HG03175 (cell line): ENCODE results near the gene WHRN.

Experiments used
- ATAC-seq: cut with Tn5 transposase; IDR thresholded peaks from one replicate; pipeline ENCODE4 v1.9.1; 2021; ENCODE audit warnings: mild to moderate bottlenecking, moderate library complexity; ENCODE audit not compliant: unreplicated experiment

WHRN gene

DNA sequence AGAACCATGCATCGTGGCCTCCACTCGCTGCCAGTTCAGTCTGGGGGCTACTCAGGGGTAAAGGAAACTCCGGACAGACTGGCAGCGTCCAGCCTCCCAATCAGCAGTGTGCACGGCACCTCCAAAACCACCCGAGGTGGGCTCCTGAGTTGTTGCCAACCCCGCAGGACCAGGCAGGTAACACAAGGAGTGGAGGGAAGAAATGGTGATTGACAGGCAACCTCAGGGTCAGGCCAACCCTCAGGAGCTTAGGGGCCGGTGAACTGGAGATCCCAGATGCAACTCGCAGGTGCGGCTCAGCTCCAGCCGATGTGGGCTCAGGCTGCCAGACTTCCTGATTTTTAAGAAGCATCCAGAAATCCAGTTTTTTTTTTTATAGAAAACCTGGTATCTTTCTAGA, 80.1 kb downstream of the WHRN start:
- no peak for ATAC-seq

DNA sequence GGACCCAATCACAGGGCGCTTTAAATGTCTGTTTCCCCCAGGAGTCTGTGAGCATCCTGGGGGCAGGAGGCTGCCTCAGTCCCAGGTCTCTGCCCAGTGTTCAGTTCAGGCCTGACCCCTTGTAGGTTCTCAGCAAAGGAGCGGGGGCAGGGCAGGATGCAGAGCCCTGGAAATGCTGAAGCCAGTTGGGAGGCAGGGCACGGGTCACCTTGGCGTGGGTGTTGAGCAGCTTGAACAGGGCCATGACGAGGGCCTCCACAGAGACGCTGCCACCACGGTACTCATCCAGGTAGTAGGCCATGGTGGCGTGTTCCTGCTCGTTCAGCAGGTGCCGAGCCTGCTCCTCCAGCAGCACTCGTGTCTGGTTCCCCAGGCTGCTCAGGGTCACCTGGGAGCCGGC, 81.1 kb downstream of the WHRN start:
- ATAC-seq = no peak

DNA sequence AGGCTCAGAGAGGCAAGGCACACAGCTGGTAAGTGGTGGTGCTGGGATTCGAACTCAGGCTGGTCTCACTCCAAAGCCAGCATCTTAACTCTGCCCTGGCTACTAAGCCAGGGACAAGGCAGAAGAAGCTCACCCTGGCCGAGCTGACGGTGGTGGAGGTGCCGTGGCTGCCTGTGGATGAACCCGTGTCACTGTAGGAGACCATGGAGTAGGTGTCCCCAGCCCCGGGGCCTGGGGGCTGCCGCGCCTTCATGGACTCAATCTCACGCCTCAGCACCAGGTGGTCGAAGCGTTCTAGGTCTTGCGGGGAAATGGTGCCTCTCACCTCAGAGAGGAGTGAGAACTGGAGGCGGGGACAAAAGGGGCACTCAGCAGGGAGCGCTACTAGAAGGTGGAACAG, 82.1 kb downstream of the WHRN start:
- no peak for ATAC-seq

DNA sequence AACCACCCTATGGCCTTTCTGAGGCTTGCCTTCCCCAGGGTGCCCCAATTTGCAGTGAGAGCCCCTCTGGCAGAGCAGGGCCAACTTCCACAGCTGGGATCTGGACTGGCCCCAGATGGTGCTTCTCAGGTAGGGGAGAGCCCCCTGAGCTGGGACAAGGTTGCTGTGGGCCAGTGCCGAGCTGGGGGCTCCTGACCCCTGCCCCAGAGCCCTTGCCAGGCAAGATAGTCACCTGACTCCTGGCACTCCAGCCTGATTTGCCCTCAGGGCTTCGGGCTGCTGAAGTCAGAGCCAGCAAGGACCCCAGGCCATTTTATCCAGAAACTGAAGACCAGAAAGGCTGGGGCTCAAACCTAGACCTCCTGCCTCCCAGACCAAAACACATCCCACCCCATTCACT, 84.1 kb downstream of the WHRN start:
- ATAC-seq = no peak

DNA sequence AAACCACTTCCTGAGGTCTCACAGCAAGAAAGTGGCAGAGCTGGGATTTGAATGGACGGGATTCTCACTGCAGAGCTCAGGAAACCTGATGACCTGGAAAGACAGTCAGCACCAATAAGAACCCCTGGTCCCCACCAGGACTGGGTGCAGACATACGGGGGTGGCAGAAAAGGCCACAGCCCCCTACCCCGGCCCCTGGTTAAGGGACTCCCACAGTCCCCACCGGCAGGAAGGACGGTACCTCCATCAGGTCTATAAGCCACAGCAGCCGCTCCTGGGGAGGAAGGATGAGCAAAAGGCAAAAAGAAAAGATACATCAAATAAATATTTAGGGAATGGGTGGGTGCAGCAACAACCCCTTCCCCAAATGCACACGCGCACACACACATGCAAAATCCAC, 85.5 kb downstream of the WHRN start:
- no peak for ATAC-seq

DNA sequence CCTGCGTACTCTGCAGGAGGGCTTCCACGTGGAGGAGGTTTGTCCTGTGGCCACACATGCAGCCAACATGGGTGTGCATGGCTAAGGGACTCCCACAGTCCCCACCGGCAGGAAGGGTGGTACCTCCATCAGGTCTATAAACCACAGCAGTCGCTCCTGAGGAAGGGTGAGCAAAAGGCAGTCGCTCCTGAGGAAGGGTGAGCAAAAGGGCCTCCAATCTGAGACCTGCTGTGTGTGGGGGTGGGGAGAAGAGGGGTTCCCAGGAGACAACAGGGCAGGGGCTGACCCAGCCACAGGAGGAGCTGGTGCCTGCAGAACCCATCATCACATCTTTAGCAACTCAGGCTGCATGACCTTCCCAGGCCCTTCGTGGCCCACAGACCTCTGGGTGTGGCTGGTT, 87.2 kb downstream of the WHRN start:
- ATAC-seq = no peak

DNA sequence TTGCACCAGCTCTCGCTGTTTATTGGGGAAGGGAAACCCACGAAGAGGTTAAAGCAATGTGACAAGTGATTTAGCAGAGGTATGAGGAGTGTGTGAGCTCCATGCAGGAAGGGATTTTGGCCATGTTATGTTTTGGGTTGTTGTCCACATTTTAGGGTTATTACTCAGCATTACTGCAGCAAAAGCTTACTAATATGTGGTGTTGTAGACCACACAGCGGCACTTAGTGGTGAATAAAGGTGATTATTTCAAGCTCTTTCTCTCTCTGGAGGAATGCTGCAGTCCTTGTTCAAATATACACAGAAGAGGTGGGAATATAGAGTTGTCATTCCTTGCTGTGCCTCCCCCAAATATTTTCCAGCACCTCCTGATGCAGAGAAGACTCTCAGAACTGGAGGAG, 87.8 kb downstream of the WHRN start:
- ATAC-seq = no peak

DNA sequence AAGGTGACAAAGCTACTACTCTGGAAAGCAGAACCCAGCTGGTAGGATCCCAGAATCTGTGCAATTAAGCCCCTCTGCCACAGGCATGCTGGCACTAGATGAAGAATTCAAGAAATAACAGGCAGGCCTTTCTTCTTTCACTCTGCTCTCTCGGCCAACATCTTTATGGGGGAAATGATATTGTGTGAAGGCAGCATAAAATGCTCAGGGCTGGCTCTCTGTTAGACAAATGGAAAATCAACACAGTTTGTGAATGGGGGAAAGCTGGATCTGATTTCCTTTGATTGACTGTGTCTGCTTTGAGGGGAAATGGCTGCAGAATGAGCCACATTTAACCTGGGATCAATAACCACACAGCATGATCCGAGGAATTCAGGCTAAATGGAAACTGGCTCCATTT, 88.4 kb downstream of the WHRN start:
- ATAC-seq = no peak

DNA sequence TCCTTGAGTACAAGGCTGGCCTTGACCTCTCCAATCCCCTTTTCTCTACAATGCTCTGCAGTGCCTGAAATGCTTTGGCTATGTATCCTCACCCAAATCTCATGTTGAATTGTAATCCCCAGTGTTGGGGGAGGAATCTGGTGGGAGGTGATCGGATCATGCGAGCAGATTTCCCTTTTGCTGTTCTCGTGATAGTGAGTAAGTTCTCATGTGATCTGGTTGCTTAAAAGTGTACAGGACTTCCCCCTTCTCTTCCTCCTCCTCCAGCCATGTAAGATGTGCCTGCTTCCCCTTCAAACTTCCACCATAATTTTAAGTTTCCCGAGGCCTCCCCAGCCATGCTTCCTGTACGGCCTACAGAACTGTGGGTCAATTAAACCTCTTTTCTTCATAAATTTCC, 89.0 kb downstream of the WHRN start:
- no peak for ATAC-seq

DNA sequence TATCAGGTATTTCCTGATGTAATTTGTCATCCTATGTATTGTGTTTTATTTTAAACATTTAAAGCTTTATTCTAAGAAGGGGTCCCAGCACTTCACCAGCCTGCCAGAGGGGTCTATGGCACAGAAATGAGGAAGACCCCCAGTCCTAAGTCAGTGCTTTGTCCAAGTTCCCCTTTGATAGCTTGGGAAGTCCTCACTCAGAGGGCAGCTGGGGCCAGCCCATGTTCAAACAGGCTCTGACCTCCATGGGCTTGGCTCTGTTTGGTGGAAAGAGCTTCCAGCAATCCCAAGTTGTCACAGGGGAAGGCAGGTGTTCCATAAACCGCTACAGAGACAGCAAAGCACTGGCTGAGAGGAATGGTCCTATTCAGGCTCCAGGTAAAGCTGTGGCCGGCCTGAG, 90.9 kb downstream of the WHRN start:
- ATAC-seq = no peak

DNA sequence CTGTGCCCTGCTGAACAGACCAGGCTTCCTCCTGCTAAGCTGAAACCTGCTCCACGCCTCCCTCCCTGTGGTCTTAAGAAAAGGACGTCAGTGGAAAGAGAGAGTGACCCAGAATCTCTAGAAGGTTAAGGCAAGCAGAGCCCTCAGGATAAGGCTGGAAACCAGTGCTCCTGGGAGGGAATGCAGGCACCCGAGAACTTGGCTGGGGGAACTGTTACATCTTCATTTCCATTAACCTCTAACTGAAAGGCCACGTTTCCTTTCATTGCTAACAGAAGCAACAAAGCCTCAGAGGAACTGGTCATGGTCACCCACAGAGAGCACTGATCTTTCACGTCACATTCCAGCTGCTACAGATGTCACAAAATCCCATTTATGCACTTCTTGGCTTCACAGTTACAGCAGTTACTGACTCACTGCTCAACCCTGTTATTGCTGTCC, 91.4 kb downstream of the WHRN start:
- ATAC-seq = no peak

DNA sequence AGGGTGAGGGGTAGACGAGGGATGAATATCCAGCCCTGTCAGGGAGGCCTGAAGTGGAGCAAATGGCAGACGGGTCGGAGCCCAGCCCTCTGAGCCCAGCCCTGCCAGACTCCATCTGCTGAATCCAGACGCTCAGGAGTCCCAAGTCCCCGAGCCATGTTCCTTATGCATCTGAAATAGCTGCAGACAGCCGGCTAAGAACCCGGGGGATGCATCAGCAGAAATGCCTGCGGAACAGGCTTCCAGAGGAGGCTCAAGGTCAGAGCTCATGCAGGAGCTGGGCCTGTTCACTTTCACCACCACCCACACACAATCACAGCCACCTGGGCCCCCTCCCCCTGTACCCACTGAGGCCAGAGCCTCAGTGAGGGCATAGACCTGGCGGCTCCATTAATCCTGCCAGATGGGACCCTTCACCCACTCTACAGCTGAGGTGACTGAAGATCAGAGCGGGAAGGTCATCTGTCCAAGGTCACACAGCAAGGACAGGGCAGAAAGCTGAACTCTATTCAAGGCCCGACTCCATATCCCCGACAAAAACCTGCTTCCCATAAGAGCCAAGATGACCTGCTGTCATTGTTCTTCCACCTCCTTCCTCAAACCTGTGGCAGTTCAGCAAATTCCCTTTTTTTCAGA, 93.1 kb downstream of the WHRN start:
- ATAC-seq = no peak

DNA sequence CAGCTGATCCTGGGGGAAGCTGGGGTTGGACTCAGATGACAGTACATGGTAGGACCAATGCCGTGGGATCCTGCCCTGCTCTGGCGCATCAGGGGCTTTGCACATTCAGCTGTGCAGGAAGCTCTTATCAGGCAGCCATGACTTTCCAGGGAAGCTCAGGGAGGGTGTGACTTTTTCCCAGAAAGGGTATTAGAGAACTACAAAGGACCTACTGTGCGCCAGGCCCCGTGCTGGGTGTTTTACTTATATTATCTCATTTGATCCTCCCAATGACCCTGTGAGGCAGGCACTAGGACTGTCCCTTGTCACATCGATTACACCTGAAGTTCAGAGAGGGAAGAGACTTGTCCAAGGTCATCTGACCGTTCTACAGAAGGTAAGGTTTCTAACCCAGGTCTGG, 93.8 kb downstream of the WHRN start:
- ATAC-seq = no peak

DNA sequence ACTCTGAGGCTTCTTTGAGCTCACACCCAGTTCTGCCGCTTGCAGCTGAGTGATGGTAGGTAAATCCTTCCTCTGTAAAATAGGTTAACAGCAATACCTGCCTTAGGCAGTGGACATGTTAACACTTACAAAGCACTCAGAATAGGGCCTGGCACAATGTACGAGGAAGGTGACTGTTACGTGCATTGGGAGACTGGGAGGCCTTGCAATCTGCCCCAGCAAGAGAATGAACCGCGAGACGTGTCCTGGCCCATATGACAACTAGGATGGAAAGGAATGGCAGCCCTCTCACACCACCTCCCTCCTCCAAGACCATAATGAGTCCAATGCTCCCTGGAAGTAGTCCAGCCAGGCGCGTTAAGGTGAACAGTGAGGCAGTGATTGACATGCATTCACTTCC, 94.4 kb downstream of the WHRN start:
- ATAC-seq = no peak

DNA sequence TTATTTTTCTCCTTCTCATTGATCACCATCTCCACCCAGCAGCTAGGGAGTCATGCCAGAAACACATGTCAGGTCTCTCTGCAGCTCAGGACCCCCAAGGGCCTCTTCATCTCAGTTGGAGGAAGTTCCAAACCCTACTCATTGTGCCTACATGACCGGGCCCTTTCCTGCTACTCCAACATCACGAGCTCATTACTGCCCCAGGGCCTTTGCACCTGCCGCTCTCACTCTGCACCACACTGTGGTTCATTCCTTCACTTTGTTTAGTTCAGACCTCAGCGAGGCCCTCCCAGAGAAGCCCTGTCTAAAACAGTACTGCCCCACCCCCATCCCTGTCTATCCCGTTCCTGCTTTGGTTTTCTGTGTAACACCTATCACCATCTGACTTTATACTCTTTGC, 95.4 kb downstream of the WHRN start:
- no peak for ATAC-seq

DNA sequence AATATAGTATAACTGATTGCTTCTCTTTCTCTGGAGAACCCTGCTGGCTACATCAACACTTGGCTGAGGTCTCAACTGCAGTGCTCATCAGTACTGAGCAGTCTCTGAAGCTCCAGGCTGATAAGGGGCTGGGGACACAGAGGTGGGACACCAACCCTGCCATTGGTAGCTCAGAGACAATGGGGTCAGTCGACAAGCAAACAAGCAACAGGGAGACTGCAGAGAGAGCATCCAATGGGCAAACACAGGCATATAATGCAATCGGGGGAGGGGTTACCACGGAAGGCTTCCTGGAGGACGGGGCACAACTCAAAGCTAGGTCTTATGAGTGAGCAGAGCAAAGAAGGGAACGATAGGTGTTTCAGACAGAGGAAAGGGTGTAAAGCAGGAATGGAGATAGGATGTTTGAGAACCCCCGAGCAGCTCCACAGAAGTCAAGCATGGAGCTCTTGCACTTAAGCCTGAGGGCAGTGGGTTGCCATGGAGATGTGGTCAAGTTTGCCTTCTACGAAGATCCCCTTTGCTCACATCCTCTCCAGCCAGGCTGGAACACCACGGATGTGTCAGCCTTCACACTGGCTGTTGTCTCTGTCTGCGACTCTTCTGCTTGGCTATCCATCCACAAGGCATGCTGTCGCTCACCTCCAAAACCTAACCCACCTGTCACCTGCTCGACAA, 96.0 kb downstream of the WHRN start:
- no peak for ATAC-seq

DNA sequence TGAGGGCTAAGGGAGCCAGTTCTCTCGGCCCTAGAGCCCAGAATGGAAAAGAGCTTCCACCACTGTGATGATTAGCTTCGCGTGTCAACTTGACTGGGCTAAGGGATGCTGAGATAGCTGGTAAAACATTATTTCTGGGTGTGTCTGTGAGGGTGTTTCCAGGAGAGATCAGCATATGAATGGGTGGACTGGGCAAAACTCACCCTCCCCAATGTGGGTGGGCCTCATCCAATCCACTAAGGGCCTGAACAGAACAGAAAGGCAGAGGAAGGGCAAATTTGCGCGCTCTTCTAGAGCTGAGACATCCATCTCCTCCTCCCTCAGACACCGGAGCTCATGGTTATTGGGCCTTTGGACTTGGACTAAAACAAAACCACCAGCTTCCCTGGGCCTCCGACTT, 96.6 kb downstream of the WHRN start:
- ATAC-seq = no peak

DNA sequence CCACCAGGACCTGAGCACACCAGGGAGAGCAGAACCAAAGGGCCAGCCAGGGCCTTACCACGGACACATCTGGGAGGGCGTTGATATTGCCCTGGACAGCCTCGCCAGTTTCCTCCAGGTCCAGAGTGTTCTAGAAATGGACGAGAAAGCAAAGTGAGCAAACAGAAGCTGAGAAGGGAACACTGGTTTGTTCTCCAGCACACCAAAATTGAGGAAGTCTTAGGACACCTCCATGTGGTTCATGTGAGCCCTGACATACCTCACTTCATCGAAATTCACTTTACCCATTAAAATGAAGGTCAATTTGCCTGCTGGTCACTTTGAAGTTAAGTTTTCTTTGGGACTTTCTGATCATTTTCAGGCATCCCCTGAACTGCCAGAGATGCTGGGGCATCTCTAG, 97.4 kb downstream of the WHRN start:
- ATAC-seq = no peak

DNA sequence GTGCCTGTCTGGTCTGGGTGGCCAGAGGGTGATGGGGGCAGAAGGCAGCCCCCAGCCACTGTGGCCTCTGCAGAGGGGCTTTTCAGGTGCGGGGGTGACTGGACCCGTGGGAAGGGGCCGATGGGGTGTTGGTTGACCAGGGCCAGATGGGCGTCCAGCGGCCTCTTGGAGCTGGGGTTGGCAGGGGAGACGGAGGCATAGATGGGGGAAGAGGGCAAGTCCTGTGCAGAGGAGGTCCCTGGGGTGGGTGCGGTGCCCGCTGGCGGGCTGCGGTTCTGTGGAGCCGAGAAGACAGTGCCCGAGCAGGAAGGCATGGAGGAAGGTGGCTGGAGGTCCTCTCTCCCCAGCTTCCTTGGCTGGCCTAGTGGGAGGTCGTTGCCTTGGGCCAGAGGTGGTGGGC, 98.8 kb downstream of the WHRN start:
- no peak for ATAC-seq

DNA sequence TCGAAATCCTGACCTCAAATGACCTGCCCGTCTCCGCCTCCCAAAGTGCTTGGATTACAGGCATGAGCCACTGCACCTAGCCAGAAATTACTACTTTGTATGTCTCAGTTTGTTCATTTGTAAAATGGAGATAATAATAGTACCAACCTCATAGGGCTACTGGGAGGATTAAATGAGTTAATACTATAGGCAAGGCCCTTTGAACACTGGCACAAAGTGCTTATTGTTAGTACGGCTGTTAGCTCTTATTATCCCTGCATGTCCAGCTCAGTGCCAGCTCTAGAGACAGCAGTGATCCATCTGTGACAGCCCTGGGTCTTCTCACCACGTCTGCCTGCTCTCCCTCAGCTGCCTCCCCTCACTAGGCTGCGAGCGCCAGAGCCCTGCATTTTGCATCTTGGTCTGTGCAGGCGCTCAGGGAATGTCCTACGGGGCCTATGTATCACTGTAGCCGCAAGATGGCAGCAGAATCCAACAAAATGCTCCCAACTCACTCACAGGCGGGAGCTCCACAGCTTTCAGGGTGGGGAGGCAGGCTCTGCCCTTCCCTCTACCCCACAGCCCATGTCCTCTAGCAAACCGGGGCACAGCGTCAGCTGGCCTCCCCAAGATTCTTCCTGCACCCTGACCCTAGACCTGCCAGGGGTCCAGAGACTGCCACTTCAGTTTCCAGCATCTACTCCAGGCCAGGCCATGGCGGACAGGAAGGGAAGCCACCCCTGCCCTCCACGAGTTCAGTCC, 99.8 kb downstream of the WHRN start:
- peak; percentile 95 for ATAC-seq

DNA sequence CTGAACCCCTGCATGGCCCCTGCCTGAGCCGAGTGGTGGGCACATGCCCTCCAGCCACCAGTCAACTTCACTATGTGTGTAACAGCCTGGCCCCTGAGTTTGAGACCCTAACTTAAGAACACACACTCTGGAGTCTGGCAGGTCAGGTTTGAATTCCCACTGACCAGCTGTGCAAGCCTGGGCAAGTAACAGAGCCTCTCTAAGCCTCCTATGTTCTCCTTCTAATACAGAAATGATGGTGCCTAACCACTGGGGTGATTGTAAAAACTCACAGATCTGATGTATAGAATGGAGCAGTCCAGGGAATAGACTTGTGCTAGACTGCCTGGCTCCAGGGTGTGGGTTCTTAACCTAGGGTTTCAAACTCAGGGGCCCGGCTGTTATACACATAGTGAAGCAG, 100.7 kb downstream of the WHRN start:
- ATAC-seq = no peak

DNA sequence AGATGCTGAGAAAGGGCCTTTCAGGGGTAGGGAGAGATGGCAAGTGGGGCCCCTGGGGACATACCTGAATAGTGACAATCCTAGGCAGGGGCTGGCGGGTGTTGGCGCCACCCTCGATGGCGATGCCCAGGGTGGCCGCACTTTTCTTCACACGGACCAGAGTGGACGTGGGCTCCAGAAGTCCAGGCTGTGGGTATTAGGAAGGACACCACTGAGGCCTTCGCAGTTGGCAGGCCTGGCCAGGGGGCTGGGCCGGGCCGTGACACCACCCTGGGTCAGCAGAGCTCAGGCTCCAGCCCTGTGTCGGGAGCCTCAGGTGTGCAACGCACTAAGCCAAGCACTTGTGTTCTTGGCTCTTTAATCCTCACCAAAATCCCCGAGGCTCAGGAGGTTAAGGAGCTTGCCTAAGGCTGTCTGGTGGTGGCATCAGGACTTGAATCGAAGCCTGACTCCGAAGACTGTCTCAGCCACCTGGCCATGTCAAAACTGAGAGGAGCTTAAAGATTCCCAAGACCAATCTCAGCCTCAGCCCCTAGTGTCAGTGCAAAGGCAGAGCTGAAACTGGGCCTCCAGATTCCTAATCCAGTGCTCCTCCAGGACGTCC, 102.0 kb downstream of the WHRN start:
- ATAC-seq = no peak
